Measurements from ENCODE around the gene ATF6.
"Not testable (repeated sequence)": the region's sequence is repeated elsewhere in the genome, so short reads cannot be mapped to it uniquely, and the experiment has no call there.

ATF6 gene, protein sequence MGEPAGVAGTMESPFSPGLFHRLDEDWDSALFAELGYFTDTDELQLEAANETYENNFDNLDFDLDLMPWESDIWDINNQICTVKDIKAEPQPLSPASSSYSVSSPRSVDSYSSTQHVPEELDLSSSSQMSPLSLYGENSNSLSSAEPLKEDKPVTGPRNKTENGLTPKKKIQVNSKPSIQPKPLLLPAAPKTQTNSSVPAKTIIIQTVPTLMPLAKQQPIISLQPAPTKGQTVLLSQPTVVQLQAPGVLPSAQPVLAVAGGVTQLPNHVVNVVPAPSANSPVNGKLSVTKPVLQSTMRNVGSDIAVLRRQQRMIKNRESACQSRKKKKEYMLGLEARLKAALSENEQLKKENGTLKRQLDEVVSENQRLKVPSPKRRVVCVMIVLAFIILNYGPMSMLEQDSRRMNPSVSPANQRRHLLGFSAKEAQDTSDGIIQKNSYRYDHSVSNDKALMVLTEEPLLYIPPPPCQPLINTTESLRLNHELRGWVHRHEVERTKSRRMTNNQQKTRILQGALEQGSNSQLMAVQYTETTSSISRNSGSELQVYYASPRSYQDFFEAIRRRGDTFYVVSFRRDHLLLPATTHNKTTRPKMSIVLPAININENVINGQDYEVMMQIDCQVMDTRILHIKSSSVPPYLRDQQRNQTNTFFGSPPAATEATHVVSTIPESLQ

DNA sequence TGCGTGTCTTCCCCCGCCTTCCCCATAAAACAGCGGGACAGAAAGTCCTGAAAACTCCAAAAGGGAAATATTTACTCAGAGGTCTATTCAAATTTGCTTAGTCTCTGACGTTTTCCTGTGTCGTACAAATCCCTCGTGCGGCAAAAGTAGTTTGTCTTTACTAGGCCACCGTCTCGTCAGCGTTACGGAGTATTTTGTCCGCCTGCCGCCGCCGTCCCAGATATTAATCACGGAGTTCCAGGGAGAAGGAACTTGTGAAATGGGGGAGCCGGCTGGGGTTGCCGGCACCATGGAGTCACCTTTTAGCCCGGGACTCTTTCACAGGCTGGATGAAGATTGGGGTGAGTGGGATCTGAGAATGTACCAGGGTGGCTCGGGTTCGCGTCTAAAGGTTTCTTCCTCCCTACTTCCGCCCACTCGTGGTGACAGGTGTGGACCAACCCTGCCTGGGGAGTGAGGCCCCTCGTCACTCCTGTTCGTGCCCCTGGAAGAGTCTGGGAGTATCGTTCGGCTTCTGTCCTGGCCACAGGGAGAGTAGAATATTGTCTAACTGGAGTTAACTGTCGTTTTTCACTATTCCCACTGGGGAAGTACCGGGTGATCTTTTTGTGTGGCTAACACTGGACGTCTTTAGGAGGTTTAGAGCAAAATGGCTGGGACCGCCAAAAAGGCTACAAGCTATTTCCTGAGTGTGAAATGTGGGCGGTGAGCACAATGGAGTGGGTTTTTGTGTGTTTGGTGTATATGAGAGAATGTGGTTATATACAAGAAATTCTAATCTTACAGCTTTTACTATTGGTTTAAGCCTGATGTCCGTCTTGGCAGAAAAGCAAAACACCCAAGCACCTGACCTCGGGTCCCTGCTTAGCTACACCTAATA lies at the start of gene ATF6:
Gene ATF6, plus strand, starts transcription at position 219 of the 880 bp plus-strand sequence. Its CDS starts 41 bp downstream, at position 260.
- Mint-ChIP-seq H3K4me1 (peaks cover 21 to 47% of the 10 kb centered on the region in 2 donors), H3K4me3 (peak within 1 kb of the TSS; percentile 97 to 99), H3K27ac (peak within 1 kb of the TSS; percentile 98), H3K9me3 (no peaks in the 10 kb centered on the region), H3K27me3 (no peaks in the 10 kb centered on the region), H3K36me3 (peaks cover 0 to 2% of the 10 kb centered on the region in 2 donors)
- peak; percentile 81 for DNase-seq
- ATAC-seq (replicated peaks), result peak; percentile 85 to 89

DNA sequence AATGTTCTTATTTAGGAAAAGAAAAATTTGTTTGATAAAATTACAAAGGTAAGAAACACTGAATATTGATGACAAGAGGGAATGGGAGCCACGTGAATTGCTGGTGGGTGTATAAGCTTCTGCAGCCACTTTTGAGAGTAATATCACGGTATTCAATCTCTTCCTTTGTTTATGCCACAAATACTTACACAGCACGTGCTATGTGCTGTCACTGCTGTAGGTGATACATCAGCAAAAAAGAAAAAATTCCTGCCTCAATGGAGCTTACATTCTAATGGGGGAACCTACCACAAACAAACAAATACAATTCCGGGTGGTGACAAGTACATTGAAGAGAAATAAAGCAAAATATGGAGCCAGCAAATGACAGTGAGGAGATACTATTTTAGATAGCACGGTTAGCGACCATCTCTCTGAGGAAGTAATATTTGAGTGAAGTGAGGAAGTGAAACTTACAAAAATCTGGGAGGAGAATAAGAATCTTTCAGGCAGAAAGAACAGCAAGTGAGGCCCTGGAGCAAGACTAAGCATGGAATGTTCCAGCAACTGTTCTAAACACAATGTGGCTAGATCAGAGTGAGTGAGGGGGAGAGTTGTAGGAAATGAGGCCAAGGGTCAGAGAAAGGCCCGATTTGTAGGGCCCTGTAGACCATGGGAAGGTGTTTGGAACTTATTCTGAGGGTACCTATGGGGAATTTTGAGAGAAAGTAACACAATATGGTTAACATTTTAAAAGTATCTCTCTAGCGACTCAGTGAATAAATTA lies 47.4 kb upstream of the ATF6 start:
- no peaks in the 10 kb centered on the region for H3K9me3 Mint-ChIP-seq
- H3K27me3 Mint-ChIP-seq, result no peaks in the 10 kb centered on the region
- peak overlapping the region; percentile 2 to 8 for H3K4me3 Mint-ChIP-seq
- ATAC-seq (replicated peaks) (peak; percentile 83 to 85), DNase-seq (peak; percentile 15)
- peaks cover 0 to 7% of the 10 kb centered on the region in 2 donors for H3K36me3 Mint-ChIP-seq
- H3K27ac Mint-ChIP-seq, result peak overlapping the region; percentile 20
- H3K4me1 Mint-ChIP-seq, result peaks cover 39 to 67% of the 10 kb centered on the region in 2 donors

DNA sequence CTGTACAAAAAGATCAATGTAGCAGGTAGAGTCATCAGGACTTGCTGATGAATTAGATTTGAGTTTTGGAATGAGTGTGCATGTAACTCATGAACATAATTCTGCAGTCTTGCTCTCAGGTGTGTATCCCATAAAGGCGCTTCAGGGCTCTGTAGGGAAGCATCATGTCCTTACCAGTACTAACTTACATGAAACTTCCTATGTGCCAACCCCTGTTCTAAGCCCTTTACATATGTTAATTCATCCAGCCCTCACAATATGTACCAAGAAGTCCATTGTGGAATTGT lies 46.9 kb upstream of the ATF6 start:
- DNase-seq (no peak), ATAC-seq (replicated peaks) (peak; percentile 61 to 73)
- peak overlapping the region in 1 of 2 donors; percentile 8 for H3K4me3 Mint-ChIP-seq
- H3K4me1 Mint-ChIP-seq, result peaks cover 39 to 68% of the 10 kb centered on the region in 2 donors
- peaks cover 0 to 7% of the 10 kb centered on the region in 2 donors for H3K36me3 Mint-ChIP-seq
- no peaks in the 10 kb centered on the region for H3K9me3 Mint-ChIP-seq
- no peaks in the 10 kb centered on the region for H3K27me3 Mint-ChIP-seq
- H3K27ac Mint-ChIP-seq, result peak overlapping the region; percentile 20

DNA sequence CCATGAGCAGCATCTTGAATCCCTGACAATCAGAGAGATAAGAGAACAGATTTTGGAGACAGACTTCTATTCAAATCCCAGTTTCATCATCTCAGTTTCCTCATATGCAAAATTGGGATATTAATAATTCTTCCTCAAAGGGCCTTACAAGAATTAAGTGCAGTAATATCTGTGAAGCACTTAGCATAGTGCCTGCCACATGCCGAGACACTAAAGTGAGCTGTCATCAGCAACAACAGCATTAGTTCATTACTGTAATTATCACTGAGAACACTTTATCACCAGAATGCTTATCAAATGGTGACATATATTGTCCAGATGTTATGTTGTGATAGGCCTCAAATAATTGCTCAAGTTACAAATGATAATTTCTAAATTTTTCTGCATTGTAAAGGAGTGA lies 45.7 kb upstream of the ATF6 start:
- Mint-ChIP-seq H3K27me3 (no peaks in the 10 kb centered on the region), H3K4me1 (peaks cover 45 to 78% of the 10 kb centered on the region in 2 donors), H3K27ac (no peak overlapping the region), H3K9me3 (no peaks in the 10 kb centered on the region), H3K4me3 (no peak overlapping the region), H3K36me3 (peaks cover 0 to 2% of the 10 kb centered on the region in 2 donors)
- no peak for ATAC-seq (replicated peaks)
- no peak for DNase-seq

DNA sequence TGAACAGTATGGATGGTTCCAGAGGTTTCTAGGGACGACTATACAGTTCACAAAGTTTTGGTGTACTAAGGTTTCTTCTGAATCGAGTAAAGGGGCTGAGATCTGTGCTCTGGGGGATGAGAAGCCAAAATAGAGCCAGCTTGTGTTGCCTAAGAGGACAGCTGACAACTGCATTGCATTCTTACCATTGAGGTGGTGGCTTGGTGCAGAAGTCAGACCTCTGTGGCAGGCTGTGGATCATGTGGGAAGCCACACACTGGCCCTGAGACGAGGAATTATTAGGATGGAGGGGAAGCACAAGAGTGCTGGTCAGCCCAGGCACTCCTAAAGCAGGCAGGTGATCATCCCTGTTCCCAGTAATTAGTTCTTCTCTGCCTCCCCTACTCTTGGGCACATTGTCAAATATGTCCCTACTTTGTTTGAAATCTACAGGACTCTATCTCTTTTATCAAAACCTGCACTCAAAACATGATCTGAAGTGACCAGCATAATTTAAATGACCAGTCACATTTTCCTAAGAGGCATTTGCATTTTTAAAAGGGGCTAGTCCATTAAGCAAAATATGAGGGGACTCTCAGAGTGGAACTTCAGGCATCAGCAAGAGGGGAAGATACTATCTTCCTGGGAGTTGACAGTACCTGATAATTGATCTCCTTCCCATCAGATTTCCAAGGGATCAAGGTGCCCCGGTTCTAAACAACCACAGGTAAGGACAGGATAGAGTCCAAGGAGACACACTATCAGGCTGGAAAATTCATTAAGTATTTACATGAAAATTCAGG lies 45.0 kb upstream of the ATF6 start, which contains the start of gene FCRLB:
Gene FCRLB, plus strand, starts transcription at position 589 of the 782 bp plus-strand sequence. CDS start 1,129 bp downstream, outside the sequence.
- Mint-ChIP-seq H3K4me3 (peak within 1 kb of the TSS; percentile 6 to 46), H3K9me3 (no peaks in the 10 kb centered on the region), H3K36me3 (peaks cover 0 to 2% of the 10 kb centered on the region in 2 donors), H3K27ac (peak within 1 kb of the TSS; percentile 16), H3K4me1 (peaks cover 51 to 85% of the 10 kb centered on the region in 2 donors), H3K27me3 (no peaks in the 10 kb centered on the region)
- DNase-seq (no peak), ATAC-seq (replicated peaks) (no peak)

DNA sequence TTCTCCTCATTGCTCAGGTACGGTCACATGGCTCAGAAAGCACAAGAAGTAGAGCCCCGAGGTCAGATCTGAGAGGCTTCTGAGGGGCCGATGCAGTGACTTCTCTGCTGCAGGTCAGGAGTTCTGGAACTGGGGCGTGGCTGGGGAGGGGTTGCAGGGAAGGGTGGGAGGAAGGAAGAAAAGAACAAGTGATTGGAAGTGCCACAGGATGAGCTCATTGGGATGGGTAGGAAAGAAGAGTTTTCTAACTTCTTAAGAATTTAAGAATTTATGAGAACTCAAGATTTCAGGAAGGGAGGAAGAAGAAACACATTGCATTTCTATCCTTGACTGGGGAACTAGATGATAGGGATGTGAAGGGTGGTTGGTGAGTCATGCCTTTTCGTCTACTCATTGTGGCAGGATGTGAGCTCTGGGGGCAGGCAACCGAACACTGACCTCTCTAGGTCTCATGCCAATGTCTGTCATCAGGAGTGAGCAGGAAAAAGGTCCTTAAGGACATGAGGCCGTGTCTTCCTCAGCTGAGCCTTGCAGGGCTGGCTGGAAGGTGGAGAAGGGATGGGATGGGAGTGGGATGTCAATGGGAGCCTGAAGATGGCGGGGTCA lies 44.3 kb upstream of the ATF6 start:
- DNase-seq, result no peak
- peak; percentile 33 to 40 for ATAC-seq (replicated peaks)
- Mint-ChIP-seq H3K36me3 (peaks cover 0 to 2% of the 10 kb centered on the region in 2 donors), H3K4me3 (peak overlapping the region; percentile 6 to 46), H3K27me3 (no peaks in the 10 kb centered on the region), H3K27ac (peak overlapping the region; percentile 16), H3K9me3 (no peaks in the 10 kb centered on the region), H3K4me1 (peaks cover 52 to 84% of the 10 kb centered on the region in 2 donors)

DNA sequence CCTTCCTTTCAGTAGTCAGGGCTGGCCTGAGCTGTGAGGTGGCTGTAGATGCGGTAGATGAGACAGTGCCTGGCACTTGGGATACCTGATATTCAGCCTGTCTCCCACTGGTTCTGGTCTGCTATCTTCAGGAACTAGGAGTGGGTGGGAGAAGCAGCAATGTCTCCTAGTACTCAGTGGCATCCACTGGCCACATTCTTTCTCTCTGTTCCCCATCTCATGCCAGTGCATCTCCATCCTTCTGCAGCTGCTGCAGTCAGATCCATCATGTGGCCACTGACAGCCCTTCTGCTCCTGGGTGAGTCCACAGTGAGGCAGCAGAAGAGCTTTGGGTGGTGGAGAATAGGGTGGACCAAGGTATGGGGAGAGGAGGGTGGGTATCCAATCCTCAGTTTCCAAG lies 43.7 kb upstream of the ATF6 start:
- H3K27ac Mint-ChIP-seq, result no peak overlapping the region
- no peak overlapping the region for H3K4me3 Mint-ChIP-seq
- H3K4me1 Mint-ChIP-seq, result peaks cover 46 to 80% of the 10 kb centered on the region in 2 donors
- H3K9me3 Mint-ChIP-seq, result no peaks in the 10 kb centered on the region
- no peak for ATAC-seq (replicated peaks)
- no peak for DNase-seq
- H3K36me3 Mint-ChIP-seq, result peaks cover 0 to 2% of the 10 kb centered on the region in 2 donors
- H3K27me3 Mint-ChIP-seq, result no peaks in the 10 kb centered on the region

DNA sequence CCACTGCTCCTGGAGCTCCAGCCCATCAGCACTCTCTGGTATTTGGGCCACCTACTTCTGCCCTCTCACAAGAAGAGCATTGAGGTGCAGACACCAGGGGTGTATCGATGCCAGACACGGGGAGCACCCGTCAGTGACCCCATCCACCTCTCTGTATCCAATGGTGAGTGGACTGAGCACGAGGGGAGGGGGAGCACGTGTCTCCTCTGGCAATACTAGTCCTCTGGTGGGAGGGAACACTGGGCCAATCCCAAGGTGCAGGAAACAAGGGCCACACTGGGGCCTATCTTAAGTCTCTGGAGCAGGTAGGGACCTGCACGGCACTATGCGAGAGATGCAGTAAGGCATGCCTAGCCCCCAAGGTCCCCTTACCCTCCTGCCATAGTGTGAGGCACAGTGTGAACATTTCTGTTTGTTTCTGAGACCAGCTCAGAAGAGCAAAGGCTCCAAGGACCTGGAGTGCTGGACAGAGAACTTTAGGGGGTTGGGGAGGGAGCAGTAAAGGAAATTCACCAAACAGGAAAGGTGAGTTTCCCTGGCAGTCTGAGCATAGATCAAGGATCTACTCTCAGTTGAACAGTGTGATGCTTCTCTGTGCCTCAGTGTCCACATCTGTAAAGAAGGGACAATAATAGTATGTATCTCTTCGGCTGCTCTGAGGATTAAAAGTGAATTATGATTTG lies 42.5 kb upstream of the ATF6 start:
- Mint-ChIP-seq H3K9me3 (no peaks in the 10 kb centered on the region), H3K36me3 (peaks cover 0 to 2% of the 10 kb centered on the region in 2 donors), H3K4me1 (peaks cover 48 to 82% of the 10 kb centered on the region in 2 donors), H3K4me3 (no peak overlapping the region), H3K27ac (no peak overlapping the region), H3K27me3 (no peaks in the 10 kb centered on the region)
- DNase-seq (no peak), ATAC-seq (replicated peaks) (no peak)

DNA sequence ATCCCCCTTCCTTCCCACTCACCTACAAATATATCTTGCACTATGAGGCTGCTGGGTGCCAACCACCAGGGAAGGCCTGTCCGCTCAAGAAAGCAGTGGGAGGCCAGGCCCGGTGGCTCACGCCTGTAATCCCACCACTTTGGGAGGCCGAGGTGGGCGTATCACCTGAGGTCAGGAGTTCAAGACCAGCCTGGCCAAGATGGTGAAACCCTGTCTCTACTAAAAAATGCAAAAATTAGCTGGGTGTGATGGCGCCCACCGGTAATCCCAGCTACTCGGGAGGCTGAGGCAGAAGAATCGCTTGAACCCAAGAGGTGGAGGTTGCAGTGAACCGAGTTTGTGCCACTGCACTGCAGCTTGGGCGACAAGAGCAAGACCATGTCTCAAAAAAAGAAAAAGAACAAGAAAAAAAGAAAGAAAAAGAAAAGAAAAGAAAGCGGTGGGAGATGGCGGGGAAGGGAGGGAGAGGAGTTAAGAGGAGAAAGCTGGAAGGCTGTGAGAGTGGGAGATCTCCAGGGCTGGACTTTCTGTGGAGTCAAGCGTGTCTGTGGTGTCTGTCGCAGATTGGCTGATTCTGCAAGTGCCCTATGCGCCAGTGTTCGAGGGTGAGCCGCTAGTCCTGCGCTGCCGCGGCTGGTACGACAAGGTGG lies 40.7 kb upstream of the ATF6 start:
- H3K36me3 Mint-ChIP-seq; H3K27me3 Mint-ChIP-seq; H3K9me3 Mint-ChIP-seq; ATAC-seq (replicated peaks); H3K27ac Mint-ChIP-seq; DNase-seq: not testable (repeated sequence)
- H3K4me1 Mint-ChIP-seq, result peaks cover 48 to 82% of the 10 kb centered on the region in 2 donors
- peak overlapping the region; percentile 87 to 98 for H3K4me3 Mint-ChIP-seq

DNA sequence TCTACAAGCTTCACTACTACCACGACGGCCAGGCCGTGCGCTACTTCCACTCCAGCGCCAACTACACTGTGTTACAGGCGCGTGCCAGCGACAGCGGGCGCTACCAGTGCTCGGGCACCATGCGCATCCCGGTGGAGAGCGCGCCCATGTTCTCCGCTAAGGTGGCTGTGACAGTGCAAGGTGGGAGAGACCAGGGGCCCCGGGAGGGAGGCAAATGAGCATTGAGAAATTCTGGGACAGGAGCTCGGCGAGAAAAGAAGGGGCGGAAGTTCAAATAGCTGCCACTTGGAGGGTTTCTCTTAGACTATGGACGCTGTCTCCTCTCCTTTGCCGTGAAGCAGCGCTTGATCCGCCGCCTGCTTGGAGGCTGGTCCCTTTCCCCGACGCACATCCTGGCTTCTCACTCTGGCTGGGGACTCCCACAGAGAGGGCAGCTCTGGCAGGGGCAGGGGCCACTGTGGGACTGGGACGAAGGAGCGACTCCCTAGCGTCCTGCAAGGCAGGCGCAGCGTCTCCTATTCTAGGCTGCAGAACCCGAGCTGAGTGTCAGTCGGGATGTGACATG lies 40.1 kb upstream of the ATF6 start:
- Mint-ChIP-seq H3K4me1 (peaks cover 48 to 79% of the 10 kb centered on the region in 2 donors), H3K36me3 (peaks cover 0 to 2% of the 10 kb centered on the region in 2 donors), H3K4me3 (peak overlapping the region; percentile 87 to 98), H3K9me3 (no peaks in the 10 kb centered on the region), H3K27me3 (no peaks in the 10 kb centered on the region), H3K27ac (peak overlapping the region; percentile 80)
- ATAC-seq (replicated peaks), result peak; percentile 33 to 37
- no peak for DNase-seq

DNA sequence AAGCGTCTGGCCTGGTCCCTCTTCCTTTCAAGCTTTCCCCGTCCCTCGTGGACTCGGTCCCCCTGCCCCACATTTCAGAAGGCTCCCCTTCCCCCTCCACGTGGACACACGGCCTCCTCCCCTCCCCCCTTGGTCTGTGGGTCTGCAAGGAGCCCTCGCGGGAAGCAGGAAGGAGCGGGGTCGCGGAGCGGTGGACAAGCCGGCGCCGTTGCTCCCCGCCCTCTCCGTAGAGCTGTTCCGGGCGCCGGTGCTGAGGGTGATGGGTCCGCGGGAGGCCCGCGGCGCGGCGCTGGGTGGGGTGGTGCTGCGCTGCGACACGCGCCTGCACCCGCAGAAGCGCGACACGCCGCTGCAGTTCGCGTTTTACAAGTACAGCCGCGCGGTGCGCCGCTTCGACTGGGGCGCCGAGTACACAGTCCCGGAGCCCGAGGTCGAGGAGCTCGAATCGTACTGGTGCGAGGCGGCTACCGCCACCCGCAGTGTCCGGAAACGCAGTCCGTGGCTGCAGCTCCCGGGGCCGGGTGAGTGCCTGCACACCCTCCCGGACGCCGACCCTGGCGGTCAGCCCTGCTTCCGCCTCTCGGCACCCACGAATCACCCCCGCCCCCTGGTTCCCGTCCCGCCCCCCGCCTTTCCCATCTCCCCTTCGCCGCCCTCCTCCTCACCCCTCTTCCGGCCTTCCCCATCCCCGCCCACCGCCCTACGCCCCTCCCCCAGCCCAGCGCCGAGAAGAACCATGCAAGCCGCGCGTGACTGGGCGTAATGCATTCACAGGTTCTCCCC lies 39.5 kb upstream of the ATF6 start:
- Mint-ChIP-seq H3K9me3 (no peaks in the 10 kb centered on the region), H3K27me3 (no peaks in the 10 kb centered on the region), H3K4me1 (peaks cover 44 to 72% of the 10 kb centered on the region in 2 donors), H3K36me3 (peaks cover 0 to 2% of the 10 kb centered on the region in 2 donors), H3K27ac (peak overlapping the region; percentile 90), H3K4me3 (peak overlapping the region; percentile 87 to 98)
- peak; percentile 56 to 68 for ATAC-seq (replicated peaks)
- DNase-seq, result no peak

Measured in stimulated activated naive B cell treated with anti-CD40 and anti-IgM and Interleukin-4, amounts not matched to agents 10 μg/mL and 1 μg/mL and 100 μg/mL, for 72 hours (primary cell).